GM21786 (cell line): Measurements from ENCODE around the gene PKNOX1.
"Not testable (repeated sequence)": the region's sequence is repeated elsewhere in the genome, so short reads cannot be mapped to it uniquely, and the experiment has no call there.

ENCODE experiments used
- ATAC-seq: cut with Tn5 transposase; IDR thresholded peaks from one replicate; pipeline ENCODE4 v1.9.1; 2021; ENCODE audit not compliant: unreplicated experiment

The PKNOX1 gene

DNA sequence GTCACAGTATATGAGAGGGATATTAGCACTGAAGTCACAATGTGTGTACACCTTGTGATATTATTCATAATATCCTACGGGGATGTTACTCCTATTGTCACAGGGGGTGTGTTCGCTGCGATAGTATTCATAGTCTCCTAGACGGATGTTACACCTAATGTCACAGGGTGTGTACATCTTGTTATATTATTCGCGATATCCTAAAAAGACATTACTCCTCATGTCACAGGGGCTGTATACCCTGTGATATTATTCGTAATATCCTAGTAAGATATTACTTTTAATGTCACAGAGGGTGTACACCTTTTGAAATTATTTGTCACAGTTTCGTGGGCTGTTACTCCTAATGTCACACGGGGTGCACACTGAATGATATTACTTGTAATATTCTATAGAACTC, 23.2 kb upstream of the PKNOX1 start:
- ATAC-seq: not testable (repeated sequence)

DNA sequence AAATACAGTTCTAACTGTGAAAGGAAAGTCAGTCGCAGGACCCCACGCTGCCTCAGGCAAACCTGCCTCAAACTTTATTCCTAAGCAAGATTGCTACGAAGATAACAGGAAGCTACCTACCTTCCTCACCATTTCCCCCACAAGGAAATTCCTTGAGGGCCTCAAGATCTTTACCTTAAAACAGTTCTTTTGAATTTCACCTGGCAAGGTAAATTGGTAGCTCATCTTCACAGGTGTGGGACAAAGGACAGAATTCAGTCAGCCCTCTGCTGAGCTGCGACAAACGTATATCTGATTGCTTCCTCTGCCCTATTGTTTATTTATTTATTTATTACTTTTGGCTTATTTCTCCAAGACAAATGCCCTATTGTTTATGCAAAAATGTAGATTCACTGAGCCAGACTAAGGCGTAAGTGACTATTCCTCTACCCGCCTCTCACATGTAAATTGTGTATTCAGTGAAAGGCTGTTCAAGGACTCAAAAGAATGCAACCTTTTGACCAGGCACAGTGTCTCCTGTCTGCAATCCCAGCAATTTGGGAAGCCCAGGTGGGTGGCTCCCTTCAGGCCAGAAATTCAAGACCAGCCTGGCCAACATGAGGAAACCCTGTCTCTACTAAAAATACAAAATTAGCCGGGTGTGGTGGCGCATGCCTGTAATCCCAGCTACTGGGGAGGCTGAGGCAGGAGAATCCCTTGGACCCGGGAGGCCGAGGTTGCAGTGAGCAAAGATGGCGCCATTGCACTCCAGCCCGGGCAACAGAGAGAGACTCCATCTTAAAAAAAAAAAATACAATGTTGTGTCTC, 17.3 kb upstream of the PKNOX1 start:
- no peak for ATAC-seq

DNA sequence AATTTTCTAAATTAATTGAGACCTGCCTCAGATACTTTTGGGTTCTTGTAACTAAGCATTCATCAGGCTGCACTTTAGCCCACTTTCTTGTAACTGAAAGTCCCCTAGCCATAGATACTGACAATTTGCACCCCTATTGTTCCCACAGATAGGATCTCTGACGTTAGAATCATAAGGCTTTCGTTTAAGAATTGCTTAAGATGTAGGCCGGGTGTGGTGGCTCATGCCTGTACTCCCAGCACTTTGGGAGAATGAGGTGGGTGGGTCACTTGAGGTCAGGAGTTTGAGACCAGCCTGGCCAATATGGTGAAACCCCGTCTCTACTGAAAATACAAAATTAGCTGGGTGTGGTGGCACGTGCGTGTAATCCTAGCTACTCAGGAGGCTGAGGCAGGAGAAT, 16.2 kb upstream of the PKNOX1 start:
- not testable (repeated sequence) for ATAC-seq

DNA sequence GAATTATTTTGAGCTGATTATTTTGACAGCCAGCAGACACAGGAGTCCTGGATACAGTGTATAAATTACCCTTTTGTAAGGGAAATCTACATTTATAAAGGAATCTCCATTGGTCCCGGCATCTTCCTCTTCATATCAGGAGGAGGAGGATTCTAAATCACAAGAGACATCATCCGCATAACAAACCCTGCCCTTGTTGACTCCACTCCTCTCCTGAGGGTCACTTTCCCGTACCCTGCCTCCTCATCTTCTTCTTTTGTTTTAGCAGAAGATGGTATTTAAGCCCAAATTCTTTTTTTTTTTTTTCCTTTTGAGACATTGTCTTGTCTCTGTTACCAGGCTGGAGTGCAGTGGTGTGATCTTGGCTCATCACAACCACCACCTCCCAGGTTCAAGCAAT, 14.6 kb upstream of the PKNOX1 start:
- no peak for ATAC-seq

DNA sequence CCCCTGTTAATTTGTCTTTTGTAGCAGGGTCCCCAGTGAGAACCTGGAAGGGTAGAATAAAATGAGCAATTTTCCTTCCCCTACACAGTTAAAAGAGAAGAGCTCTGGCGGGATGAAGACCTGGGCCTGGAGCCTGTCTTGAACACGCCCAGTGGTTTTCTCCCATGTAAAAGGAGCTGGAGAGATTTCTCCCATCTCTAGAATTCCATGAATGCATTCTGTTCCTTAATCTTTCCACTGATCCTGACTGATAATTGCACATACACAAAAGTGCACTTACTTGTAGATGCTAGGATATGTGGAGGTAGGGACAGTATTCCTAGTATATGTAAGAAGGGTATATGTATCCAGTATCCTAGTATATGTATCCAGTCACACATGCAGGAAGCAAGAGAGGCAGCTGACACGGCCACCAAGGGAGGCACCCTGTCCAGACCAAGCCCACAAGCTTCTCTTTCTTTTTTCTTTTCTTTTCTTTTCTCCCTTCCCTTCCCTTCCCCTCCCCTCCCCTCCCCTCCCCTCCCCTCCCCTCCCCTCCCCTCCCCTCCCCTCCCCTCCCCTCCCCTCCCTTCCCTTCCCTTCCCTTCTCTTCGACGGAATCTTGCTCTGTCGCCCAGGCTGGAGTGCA, 11.9 kb upstream of the PKNOX1 start:
- no peak for ATAC-seq

DNA sequence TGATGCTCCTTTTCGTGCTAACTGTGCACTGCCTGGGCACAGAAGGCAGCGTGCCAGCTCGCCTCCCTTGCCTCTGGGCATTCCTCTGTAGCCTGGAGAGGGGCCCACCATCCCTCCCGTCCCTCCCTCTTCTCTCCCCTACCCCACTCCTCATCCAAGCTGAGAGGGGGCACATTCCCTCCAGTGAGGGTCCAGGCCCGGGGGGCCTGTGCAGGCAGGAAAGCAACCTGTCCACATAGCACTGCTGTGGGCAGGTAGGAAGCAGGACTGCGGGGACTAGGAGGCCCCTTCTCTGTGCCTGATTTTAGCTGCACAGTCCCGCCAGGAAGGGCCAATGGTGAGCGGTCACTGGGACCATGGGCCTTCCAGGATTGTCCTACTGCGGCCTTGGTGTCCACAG, 10.3 kb upstream of the PKNOX1 start:
- no peak for ATAC-seq

DNA sequence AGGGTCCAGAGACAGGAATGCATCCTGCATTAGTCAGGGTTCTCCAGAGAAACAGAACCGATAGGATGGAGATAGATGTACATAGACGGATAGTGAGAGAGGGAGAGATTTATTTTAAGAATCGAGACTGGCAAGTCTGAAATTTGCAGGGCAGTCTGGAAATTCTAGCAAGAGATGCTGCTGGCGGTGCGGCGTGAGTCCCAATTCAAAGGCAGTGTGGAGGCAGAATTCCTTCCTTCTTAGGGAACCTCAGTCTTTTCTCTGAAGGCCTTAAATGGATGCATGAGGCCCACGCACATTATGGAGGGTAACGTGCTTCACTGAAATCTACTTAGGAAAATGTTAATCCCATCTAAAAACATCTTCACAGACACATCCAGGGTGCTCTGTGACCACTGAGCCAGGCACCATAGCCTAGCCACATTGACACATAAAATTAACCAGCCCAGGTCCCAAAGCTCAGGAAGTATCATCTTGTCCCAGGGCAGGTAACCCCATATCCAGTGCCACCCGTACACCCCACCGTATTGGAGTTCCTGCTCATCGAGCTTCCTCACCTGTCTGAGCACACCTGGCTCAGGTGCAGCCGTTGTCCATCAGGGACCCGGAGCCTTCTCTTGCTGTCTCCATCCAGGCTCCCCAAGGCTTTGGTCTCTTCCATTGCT, 9.7 kb upstream of the PKNOX1 start:
- no peak for ATAC-seq

DNA sequence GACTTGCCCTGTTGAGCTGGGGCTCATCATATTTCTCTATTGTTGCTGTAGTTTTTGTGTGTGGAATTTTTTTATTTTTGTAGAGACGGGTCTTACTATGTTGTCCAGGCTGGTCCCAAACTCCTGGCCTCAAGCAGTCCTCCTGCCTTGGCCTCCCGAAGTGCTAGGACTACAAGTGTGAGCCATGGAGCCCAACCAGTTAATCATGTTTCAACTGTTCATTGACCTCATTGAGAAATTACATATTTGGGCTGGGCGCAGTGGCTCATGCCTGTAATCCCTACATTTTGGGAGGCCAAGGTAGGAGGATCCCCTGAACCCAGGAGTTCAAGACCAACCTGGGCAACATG, 9.2 kb upstream of the PKNOX1 start:
- ATAC-seq: no peak

DNA sequence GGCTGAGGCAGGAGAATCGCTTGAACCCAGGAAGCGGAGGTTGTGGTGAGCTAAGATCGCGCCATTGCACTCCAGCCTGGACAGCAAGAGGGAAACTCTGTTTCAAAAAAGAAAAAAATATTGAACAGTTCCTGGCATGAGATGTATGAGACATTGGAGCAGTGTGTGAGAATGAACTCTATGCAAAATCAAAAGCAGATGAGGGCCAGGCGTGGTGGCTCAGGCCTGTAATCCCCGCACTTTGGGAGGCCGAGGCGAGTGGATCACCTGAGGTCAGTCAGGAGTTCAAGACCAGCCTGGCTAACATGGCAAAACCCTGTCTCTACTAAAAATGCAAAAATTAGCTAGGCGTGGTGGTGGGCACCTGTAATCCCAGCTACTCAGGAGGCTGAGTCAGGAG, 6.7 kb upstream of the PKNOX1 start:
- ATAC-seq: not testable (repeated sequence)

DNA sequence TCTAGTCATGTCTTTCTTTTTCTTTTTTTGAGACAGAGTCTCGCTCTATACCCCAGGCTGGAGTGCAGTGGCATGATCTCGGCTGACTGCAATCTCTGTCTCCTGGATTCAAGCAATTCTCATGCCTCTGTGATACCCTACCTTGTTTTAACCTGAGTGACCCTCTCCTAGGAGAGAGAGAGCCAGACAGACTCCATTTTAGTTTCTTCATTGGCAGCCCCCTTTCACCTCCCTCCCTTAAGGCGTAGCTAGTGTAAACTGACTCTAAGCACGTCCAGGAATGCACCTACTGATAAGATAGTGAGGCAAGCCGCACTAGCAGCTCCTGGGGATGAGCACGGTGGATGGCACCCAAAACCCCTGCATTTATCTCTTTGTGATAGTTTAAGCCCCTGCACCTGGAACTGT, 5.2 kb upstream of the PKNOX1 start:
- no peak for ATAC-seq

DNA sequence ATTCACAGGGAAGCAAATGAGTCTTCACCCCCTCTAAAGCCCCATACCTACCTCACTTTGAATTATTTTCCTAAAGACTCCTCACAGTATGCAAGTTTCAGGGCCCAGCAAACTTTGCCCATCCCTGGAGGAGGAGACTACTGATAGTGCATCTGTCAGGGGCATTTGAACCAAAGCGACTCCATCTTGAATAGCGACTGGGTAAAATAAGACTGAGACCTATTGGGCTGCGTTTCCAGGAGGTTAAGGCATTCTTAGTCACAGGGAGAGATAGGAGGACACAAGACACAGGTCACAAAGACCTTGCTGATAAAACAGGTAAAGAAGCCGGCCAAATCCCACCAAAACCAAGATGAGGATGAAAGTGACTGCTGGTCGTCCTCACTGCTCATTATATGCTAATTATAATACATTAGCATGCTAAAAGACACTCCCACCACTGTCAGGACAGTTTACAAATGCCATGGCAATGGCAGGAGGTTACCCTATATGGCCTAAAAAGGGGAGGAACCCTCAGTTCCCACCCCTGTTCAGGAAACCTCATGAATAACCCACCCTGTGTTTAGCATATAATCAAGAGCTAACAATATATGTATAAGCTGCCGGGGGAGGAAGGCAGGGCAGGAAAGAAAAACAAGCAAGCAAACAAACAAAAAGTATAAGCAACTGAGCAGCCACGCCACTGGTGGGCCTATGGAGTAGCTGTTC, 3.3 kb upstream of the PKNOX1 start:
- ATAC-seq: no peak

DNA sequence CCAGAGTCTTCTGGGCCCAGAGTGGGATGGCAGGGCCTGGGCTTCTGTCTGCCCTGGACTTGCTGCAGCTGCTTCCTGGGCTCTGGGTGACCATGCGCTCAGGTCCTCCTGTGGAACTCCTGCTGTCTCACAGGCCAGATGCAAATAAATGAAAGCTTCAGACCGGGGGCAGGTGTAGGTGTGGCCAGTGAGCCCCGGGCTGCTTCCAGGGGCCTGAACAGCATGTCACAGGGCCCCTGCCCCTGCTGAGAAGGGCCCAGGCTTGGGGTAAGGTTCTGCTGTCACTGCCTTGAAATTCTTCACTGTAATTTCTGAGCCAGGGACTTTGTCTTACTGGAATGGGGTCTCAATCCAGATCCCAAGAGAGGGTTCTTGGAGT, 2.5 kb upstream of the PKNOX1 start:
- ATAC-seq: no peak

DNA sequence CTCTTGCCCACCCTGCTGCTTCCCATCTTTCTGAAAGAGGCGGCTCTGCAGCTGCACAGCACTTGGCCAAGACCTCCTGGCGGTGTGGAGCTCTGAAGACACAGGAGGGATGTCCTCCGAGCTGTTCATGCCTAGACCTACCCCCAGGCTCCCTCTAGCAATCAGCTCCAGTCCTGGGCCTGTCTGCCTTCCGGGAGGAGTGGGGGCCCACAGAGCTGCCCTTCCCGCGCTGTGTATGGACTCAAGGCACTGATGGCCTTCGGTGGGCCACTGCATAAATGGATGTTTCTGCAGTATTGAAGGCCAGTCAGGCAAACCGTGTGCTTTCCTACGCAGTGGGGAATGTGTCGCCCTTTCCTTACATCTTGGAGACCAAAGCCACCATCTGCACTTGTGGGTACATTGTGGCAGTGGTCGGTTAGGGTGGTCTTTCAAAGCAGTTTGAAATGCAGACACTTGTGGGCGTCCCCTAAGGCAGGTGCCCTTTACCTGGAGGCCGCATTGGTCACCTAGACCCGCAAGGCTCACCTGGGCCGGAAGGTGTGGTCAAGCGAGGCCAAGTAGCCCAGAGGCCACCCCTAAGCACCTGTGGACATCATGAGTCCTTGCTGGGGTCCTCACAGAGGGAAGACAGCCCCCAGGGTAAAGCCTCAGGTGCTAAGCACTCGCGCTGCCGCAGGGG, 912 bp upstream of the PKNOX1 start:
- ATAC-seq: no peak

DNA sequence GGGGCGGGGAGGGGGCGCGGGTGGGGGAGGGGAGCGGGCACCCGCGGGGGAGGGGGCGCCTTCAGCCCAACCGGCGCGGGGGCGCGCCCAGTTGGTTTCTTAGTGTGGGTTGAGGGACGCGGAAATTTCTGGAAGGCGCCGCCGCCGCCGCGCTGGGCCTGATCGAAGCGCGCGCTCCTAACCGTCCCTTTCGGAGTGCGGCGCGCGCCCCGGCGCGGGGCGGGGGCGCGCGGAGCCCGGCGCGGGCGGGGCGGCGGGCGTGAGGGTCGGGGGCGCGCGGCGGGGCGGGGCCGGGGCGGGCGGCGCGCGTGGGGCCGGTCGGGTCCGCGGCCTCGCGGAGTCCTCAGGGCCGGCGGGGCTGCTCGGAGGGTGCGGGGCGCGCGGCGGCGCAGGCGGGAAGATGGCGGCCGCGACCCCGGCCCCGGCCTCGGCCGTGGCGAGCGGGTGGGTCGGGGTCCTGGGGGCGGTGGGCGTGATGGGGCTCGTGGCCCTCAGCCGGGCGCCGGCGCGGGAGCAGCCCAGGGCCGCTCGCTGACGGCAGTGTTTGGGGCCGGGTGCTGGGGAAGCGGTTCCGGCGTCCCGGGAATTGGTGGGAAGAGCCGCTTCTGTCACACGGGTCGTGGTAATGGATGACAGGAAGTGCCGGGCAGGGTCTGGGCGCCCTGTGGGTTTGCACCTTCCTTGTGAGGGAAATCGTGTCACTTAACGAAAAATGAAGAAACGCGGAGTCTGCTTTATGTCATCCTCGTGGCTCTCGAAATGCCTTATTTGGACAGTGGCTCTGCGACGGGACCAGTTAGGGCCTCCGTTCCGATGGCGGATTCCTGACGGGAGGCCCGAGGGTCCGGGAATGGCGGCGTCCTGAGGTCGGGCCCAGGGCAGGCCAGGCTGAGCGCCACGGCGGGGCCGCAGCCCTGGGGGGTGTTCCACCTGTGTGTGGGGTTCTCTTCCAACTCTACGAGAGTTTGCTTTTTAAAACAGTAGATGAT, 764 bp downstream of the PKNOX1 start:
- ATAC-seq: peak; percentile 21

DNA sequence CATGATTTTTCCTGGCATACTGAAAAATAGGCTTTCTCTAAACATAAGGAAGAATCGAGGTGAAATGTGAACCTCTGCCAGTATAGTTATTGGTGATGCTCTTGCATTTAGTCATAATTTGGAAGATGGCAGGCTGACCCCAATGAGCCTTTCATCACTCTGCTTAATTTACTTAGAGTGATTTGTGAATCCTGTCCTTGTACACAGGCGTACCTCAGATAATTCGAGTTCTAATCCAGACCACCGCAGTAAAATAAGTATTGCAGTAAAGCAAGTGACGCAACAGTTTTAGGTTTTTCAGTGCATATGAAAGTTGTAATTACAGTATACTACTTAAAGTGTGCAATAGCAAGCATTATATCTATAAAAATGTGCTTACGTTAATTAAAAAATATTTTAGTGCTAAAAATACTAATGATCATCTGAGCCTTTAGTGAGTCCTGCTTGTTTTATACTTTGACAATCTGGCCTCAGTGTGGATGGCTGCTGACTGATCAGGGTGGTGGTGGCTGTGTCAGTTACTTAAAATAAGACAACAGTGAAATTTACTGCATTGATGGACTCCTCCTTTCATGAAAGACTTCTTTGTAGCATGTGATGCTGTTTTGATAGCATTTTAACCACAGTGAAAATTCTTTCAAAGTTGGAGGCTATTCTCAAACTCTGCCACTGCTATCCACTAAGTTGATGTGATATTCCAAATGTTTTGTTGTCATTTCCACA, 1.7 kb downstream of the PKNOX1 start:
- ATAC-seq: no peak

DNA sequence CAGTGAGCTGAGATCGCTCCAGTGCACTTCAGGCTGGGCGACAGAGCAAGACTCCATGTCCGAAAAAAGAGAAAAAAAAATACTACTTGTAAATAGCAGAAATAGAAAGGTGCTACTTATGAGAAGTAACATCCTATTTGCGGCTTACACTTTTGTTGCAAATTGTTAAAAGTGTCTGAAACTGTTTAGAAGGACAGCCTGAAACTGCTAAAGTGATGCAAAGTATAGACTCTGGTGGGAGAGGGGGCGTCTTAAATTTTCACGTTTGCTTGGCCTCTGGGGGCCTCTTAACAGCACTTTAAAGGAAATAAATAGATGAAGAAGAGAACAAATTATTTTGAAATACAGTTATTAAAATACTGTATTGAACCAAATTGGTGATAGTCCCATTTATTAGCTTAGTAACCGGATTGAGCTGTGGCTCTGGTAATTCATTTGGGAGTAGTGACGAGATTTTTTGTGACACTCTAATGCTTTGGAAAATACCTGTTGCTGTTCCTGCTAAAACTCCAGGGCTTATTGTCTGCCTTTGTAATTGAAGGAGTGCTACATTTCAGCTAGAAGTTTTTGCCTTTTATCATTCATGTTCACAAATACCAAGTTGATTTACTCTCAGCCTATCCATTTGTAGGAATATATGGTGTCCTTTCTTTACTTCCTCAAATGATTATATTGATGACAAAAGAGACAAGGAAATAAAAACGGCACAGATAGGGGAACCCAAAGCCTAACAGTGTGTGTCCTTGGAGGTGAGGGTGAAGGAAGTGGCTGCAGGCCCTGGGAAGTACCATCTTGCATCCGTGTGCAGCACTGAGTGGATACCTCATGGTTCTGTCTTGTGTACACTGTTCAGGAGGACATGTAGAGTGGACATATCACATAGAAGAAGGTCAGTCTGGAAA, 6.2 kb downstream of the PKNOX1 start:
- no peak for ATAC-seq

DNA sequence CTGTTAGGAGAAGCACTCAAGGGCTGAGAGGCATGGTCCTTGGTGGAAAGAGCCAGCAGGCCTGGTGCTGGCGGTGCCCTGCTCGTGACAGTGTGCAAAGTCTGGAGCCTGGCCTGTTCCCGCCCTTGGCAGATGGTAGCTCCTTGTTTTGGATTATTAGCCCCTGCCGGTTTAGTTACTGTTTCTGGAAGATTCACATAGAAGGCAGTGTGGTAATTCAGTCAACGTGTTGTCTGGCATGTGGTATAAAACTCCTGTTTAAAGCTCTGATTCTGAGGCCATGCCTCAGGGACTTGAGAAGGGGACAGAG, 6.8 kb downstream of the PKNOX1 start:
- no peak for ATAC-seq

DNA sequence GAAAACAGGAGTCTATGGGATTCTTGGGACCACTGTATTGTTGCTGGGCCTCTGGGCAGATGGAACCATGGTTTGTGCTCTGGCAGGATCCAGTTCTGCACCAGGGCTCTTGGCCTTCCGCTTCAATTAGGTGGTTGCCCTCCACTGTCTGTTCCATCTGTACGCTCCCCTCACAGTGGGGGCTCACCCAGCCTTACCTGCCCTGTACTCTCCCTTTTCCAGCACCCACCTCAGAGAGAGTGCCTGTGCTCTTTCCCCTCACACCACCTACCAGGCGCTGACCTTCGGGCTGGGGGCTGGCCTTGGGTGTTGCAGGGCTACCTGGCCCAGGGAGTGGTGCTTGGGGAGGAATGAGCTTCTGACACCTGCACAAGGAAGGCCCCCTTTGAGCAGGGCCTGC, 7.5 kb downstream of the PKNOX1 start:
- no peak for ATAC-seq

DNA sequence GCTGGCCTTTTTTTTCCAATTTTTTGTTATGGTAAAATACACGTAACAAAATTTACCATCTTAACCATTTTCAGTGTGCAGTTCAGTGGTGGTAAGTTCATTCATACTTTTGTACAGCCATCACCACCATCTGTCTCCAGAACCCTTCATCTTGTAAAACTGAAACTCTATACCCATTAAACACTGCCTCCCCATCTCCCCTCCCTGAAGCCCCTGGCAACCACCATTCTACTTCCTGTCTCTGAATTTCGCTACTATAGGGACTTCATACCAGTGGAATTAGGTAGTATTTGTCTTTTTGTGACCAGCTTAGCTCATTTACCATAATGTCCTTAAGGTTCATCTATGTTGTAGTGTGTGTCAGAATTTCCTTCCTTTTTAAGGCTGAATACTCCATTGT, 8.7 kb downstream of the PKNOX1 start:
- no peak for ATAC-seq
